ENCODE results near the gene RSPRY1. TPM values are rescaled to one million over a fixed set of nuclear protein-coding genes. Genes with fewer than 3 reads are reported as not detected.

The RSPRY1 gene
- polyA plus RNA-seq, 1 of the 3 experiments (the other 2 are of a cell fraction) = 16.6 TPM

- DNase-seq = no peak
- H3K9me3 ChIP-seq = no peaks in the 10 kb centered on the region
- H3K9ac ChIP-seq = no peak overlapping the region
- no peak overlapping the region for H3K27ac ChIP-seq (ENCODE audit: low read depth in 2 of 2, low read length in 1 of 2)
- CTCF ChIA-PET = interaction anchor here (1.3 kb wide), 1 partner anchor 19 kb away, joined by 3 read pairs; no protein-coding TSS in a partner anchor
- no peaks in the 10 kb centered on the region for H3K4me1 ChIP-seq (ENCODE audit: control insufficient read depth in 1 of 2, insufficient read depth in 2 of 2, low read depth in 1 of 2, low read length in 1 of 2)
- no peak overlapping the region for H2AFZ ChIP-seq (ENCODE audit: low read depth)
- no peaks in the 10 kb centered on the region for H3K9me2 ChIP-seq
- H3K4me2 ChIP-seq = no peak overlapping the region
- peaks cover 23% of the 10 kb centered on the region for H3K79me2 ChIP-seq (ENCODE audit: insufficient read depth)
- TF ChIP-seq GABPA (IDR thresholded peaks at IDR 0.05; ENCODE audit: low read depth) (no peak), JUND (IDR thresholded peaks at IDR 0.05) (no peak), YY1 (IDR thresholded peaks at IDR 0.05; ENCODE audit: low read depth) (no peak), PBX3 (IDR thresholded peaks at IDR 0.05) (no peak), FOSL2 (IDR thresholded peaks at IDR 0.05; ENCODE audit: borderline replicate concordance, low read depth) (no peak), NRF1 (IDR thresholded peaks at IDR 0.05; ENCODE audit: low read depth, low read length) (no peak), CTCF (IDR thresholded peaks at IDR 0.05) (no peak), POLR2AphosphoS5 (IDR thresholded peaks at IDR 0.05; ENCODE audit: low read depth, low read length) (no peak), MXI1 (IDR thresholded peaks at IDR 0.05; ENCODE audit: low read depth, low read length) (no peak)
- 94% methylated on average over 5 of the region's 5 CpGs for WGBS (ENCODE audit: low lambda C conversion rate)
- H3F3A ChIP-seq (replicated peaks; ENCODE audit: insufficient read depth) = no peaks in the 10 kb centered on the region
- no peaks in the 10 kb centered on the region for H4K20me1 ChIP-seq (ENCODE audit: insufficient read depth)
- H3K27me3 ChIP-seq (ENCODE audit: insufficient read depth) = no peaks in the 10 kb centered on the region
- POLR2A ChIA-PET = no interaction called here
- no peak overlapping the region for H3K4me3 ChIP-seq (ENCODE audit: low read depth in 2 of 2, low read length in 1 of 2)
- H3K36me3 ChIP-seq (replicated peaks in 1 of 2; ENCODE audit: control insufficient read depth in 1 of 2, insufficient read depth in 2 of 2, low read length in 1 of 2) = peaks cover 54 to 87% of the 10 kb centered on the region in 2 experiments
Observed at GRCh38 chr16:57209780-57210179, 23.7 kb downstream of the RSPRY1 start.

GRCh38 chr16:57213462-57213861 is 27.3 kb downstream of the RSPRY1 start:
- no peaks in the 10 kb centered on the region for H3K9me3 ChIP-seq
- H3K4me1 ChIP-seq (ENCODE audit: control insufficient read depth in 1 of 2, insufficient read depth in 2 of 2, low read depth in 1 of 2, low read length in 1 of 2) = no peaks in the 10 kb centered on the region
- no peaks in the 10 kb centered on the region for H4K20me1 ChIP-seq (ENCODE audit: insufficient read depth)
- CTCF ChIA-PET = interaction anchor here (1.0 to 2.5 kb wide), 2 partner anchors 10 to 205 kb away, joined by 3 to 6 read pairs; no protein-coding TSS in a partner anchor
- peaks cover 13% of the 10 kb centered on the region; the same call in 1 of the 2 replicates for H3K79me2 ChIP-seq (ENCODE audit: insufficient read depth)
- H3K36me3 ChIP-seq (replicated peaks in 1 of 2; ENCODE audit: control insufficient read depth in 1 of 2, insufficient read depth in 2 of 2, low read length in 1 of 2) = peaks cover 62 to 89% of the 10 kb centered on the region in 2 experiments
- no peak overlapping the region for H3K4me2 ChIP-seq
- POLR2A ChIA-PET = no interaction called here
- no peaks in the 10 kb centered on the region for H3K9me2 ChIP-seq
- no peak for DNase-seq
- no peaks in the 10 kb centered on the region for H3K27me3 ChIP-seq (ENCODE audit: insufficient read depth)
- H3K9ac ChIP-seq = no peak overlapping the region
- WGBS (ENCODE audit: low lambda C conversion rate) = 100% methylated on average over 1 of the region's 1 CpG
- no peak overlapping the region for H3K4me3 ChIP-seq (ENCODE audit: low read depth in 2 of 2, low read length in 1 of 2)
- no peak overlapping the region for H3K27ac ChIP-seq (ENCODE audit: low read depth in 2 of 2, low read length in 1 of 2)
- H3F3A ChIP-seq (replicated peaks; ENCODE audit: insufficient read depth) = peaks cover 6% of the 10 kb centered on the region
- no peak overlapping the region for H2AFZ ChIP-seq (ENCODE audit: low read depth)
- TF ChIP-seq FOSL2 (IDR thresholded peaks at IDR 0.05; ENCODE audit: borderline replicate concordance, low read depth) = no peak
- TF ChIP-seq JUND (IDR thresholded peaks at IDR 0.05) = no peak
- TF ChIP-seq CHD2 (IDR thresholded peaks at IDR 0.05; ENCODE audit: low read length, partially characterized antibody) = no peak
- no peak for TF ChIP-seq MXI1 (IDR thresholded peaks at IDR 0.05; ENCODE audit: low read depth, low read length)
- no peak for TF ChIP-seq SMC3 (IDR thresholded peaks at IDR 0.05; ENCODE audit: low read depth, low read length)
- no peak for TF ChIP-seq NRF1 (IDR thresholded peaks at IDR 0.05; ENCODE audit: low read depth, low read length)
- no peak for TF ChIP-seq RAD21 (IDR thresholded peaks at IDR 0.05; ENCODE audit: low read length)
- TF ChIP-seq ELF1 (IDR thresholded peaks at IDR 0.05) = no peak
- TF ChIP-seq ZBTB33 (IDR thresholded peaks at IDR 0.05; ENCODE audit: borderline replicate concordance, low read depth) = no peak
- no peak for TF ChIP-seq GATA2 (CRISPR knock-in tag; IDR thresholded peaks at IDR 0.05)
- TF ChIP-seq TCF12 (IDR thresholded peaks at IDR 0.05) = no peak
- TF ChIP-seq NFIC (IDR thresholded peaks at IDR 0.05; ENCODE audit: borderline replicate concordance) = no peak
- TF ChIP-seq RCOR1 (IDR thresholded peaks at IDR 0.05; ENCODE audit: low read length) = no peak
- no peak for TF ChIP-seq REST (IDR thresholded peaks at IDR 0.05; ENCODE audit: low read depth, low read length)
- no peak for TF ChIP-seq PBX3 (IDR thresholded peaks at IDR 0.05)
- TF ChIP-seq MEF2A (IDR thresholded peaks at IDR 0.05; ENCODE audit: borderline replicate concordance, low read depth) = no peak

Data from SK-N-SH (cell line).